HT-29 (cell line): Measurements from ENCODE around the gene SHD. TPM values are rescaled to one million over a fixed set of nuclear protein-coding genes. Genes with fewer than 3 reads are reported as not detected.

Experiments used
- DNase-seq: peaks from one replicate; pipeline ENCODE4 v3.0.0-alpha.2; 2015; ENCODE audit warnings: low spot score
- total RNA-seq: library from RNA; depleted of rRNA; stranded (reverse); fragments of >200 nt; shearing (Covaris generic); gene quantifications from 2 replicates; pipeline ENCODE4 v1.2.3, GENCODE V29; 2014

The SHD gene
- total RNA-seq, 1 experiment from 2014 or later, result 1.6 TPM

DNA sequence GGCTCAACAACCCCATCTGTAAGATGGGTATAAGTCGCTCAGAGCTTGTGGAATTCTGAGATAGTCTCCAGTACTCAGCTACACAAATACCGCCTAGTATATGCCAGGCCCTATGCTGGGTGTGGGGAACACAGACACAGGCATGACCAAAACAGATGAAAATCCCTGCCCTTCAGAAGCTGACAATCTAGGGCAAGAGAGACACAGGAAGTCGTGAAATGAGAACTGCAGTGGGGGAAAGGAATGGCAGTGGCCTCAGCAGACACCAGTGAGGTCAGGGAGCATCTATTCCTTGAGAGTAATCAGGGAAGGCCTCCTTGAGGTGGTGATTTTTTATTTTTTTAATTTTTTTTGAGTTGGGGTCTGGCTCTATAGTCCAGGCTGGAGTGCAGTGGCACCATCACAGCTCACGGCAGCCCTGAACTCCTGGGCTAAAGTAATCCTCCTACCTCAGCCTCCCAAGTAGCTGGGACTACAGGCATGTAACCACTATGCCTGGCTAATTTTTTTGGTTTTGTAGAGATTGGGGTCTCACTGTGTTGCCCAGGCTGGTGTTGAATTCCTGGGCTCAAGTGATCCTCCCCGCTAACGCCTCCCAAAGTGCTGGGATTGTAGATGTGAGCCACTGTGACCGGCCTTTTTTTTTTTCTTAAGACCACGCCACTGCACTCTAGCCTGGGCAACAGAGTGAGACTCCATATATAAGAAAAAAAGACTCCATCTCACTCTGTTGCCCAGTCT lies 19.9 kb downstream of the SHD start:
- no peak for DNase-seq

DNA sequence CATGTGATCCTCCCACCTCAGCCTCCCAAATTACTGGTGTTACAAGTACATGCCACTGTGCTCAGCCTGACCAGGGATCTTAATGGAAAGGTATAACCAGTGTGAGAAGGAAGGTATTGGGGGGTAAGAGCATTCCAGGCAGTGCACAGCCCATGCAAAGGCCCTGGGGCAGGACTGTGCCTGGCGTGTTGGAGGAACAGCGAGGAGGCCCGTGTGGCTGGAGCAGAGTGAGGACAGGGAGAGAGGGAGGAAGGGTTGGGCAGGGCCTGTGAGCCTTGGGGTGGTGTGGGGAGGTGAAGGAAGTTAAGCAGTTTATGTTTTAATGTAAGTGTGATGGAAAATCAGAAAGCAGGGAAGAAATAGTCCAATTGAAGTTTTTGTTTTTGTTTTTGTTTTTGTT lies 21.5 kb downstream of the SHD start:
- DNase-seq, result no peak

GRCh38 chr19:4301590-4302242 lies 22.6 kb downstream of the SHD start:
- peak; percentile 29 for DNase-seq

GRCh38 chr19:4302243-4302640 lies 23.2 kb downstream of the SHD start, which contains the start of gene TMIGD2:
TMIGD2 (minus strand) TSS chr19:4302389; CDS start chr19:4302385, 4 bp downstream.
- no peak for DNase-seq

DNA sequence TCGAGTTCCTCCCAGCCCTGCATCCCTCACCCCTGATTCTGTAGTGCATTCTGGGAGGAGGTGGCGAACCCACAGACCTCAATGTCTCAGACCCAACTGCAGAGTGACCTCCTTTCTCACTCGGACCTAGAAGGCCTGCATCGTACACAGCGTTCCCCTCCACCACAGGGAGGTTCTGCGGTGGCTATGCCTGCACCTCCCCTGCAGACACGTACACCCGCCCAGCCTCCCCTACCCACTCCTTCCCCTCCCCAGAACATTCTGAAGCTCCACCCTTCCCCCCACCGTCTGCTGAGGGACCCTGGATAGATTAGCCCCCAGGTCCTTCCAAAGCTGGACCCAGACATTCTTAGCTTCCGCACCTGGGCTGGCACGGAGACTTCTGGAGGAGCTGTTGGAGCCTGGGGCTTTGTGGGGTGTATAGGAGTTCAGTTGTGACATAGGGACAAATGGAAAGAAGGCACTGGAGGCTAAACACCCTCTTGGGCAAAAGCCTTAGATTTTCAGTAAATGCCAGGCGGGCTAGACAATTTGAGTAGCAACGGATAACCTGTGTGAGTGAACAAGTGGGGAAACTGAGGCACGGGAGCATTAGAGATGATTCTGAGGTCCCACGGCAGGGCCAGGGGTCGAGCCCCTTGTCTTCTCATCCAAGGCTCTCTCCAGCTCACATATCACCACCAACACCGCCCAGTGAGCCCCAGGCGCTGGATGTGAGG lies 24.9 kb downstream of the SHD start:
- DNase-seq, result no peak

- no peak for DNase-seq
Observed at GRCh38 chr19:4304538-4305256, 25.6 kb downstream of the SHD start, which contains the start of gene FSD1. FSD1 (plus strand) TSS chr19:4304598; CDS start chr19:4304747, 149 bp downstream.

DNA sequence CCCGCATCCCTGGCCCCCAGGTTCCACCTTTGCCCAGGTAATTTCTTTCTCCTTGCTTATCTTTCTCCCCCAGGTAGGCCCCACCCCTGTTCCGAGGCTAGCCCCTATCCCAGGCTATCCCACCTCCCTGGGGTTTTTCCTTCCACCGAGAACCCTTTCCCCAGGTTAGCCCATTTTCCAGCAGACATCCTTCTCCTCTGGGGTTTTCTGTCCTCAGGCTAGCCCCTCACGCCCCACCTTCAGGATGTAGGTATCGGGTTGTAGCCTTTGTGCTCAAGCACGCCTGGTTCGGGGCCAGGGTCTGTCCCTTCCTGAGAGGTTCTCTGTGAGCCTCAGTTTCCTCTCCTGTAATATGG lies 26.2 kb downstream of the SHD start:
- no peak for DNase-seq

GRCh38 chr19:4305659-4306058 lies 26.6 kb downstream of the SHD start:
- DNase-seq, result no peak

- DNase-seq, result peak; percentile 37
Observed at GRCh38 chr19:4310247-4311121, 31.4 kb downstream of the SHD start.

GRCh38 chr19:4313847-4314490 lies 34.9 kb downstream of the SHD start:
- no peak for DNase-seq

DNA sequence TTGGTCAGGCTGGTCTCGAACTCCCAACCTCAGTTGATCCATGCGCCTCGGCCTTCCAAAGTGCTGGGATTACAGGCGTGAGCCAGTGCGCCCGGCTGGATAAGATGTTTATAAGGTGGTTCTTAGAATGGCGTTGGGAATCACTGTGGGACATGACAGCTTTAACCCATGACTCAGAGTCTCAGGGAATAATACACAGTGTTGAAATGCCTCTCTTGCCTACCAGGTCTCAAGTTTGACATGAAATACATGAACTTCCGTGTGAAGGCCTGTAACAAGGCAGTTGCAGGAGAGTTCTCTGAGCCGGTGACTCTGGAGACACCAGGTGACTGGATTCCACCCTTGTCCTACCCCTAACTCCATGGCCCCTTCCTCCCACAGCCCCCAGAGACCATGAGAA lies 37.9 kb downstream of the SHD start:
- DNase-seq, result no peak

- no peak for DNase-seq
Observed at GRCh38 chr19:4318460-4318859, 39.4 kb downstream of the SHD start.

- no peak for DNase-seq
Observed at GRCh38 chr19:4319067-4319718, 40.1 kb downstream of the SHD start.

- DNase-seq, result no peak
Observed at GRCh38 chr19:4320419-4320818, 41.4 kb downstream of the SHD start.

DNA sequence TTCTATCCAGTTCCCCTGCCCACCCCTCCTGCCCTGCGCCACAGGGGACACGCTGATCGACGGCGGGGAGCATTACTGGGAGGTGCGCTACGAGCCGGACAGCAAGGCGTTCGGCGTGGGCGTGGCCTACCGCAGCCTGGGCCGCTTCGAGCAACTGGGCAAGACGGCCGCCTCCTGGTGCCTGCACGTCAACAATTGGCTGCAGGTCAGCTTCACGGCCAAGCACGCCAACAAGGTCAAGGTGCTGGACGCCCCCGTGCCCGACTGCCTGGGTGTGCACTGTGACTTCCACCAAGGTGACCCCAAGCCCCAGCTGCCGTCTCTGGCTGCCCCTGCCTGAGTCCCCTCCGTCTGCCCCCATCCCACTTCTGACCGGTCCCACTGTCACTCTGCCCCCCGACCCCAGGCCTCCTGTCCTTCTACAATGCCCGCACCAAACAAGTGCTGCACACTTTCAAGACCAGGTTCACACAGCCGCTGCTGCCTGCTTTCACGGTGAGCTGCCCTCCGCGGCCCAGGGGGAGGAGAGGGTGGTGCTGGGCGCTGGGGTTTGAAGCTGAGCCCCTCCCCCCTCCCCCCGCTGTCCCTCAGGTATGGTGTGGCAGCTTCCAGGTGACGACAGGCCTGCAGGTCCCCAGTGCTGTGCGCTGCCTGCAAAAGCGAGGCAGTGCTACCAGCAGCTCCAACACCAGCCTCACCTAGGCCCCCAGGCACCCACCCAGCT lies 44.0 kb downstream of the SHD start:
- DNase-seq, result no peak

- no peak for DNase-seq
Observed at GRCh38 chr19:4323692-4324091, 44.6 kb downstream of the SHD start.

DNA sequence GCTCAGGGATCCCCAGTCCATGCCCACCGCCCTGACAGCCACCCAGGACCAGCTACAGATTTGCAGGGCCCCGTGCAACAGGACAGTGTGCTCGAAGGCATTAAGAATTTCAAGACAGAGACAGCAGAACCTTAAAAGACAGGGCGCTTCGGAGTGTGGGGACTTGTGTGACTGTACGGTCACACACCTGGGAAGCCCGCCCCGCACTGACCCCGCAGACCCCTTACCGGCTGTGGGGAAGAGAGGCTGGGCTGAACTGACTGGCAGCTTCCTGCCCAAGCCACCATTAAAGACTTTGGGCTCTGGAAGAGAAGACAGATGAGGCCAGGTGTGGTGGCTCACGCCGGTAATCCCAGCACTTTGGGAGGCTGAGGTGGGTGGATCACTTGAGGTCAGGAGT lies 45.2 kb downstream of the SHD start:
- DNase-seq, result no peak

DNA sequence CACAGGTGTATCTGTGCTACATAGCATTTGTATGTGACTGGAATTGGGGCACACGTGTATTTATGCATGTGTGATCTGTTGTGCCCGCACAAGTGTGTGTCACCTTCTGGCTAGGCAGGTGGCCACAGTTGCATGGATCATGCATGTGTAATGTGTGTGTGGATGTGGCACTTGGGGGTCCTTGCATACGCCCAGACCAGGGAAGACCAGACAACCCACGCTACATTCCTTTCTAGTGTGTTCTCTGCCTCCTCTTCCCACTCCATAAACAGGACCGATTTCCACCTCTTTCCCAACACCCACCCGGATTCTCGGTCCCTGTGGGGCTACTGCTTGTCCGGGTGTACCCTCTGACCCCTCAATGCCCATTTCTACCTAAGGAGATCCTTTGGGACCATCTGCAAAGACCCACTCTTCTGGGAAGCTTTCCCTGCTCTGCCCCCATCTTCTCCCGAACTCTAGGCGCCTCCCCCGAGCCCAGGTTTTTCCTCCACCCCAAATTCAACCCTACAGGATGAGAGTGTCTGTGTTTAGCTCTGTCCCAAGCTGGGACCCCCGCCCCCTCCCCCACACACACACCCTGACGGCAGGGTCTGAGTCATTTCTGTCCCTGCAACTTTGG lies 47.3 kb downstream of the SHD start:
- no peak for DNase-seq

GRCh38 chr19:4326837-4327251 lies 47.8 kb downstream of the SHD start:
- DNase-seq, result no peak
